Measurements from ENCODE around the gene CYP3A4.
"Not testable (repeated sequence)": the region's sequence is repeated elsewhere in the genome, so short reads cannot be mapped to it uniquely, and the experiment has no call there.

The CYP3A4 gene

GRCh38 chr7:99784007-99784406, at the start of gene CYP3A4:
Gene CYP3A4, minus strand, starts transcription at chr7:99784184. Its CDS starts 103 bp downstream, at chr7:99784081.
- DNase-seq = no peak

GRCh38 chr7:99833289-99833877, 49.4 kb upstream of the CYP3A4 start:
- DNase-seq = no peak

GRCh38 chr7:99831595-99831994, 47.6 kb upstream of the CYP3A4 start:
- DNase-seq = no peak

DNA sequence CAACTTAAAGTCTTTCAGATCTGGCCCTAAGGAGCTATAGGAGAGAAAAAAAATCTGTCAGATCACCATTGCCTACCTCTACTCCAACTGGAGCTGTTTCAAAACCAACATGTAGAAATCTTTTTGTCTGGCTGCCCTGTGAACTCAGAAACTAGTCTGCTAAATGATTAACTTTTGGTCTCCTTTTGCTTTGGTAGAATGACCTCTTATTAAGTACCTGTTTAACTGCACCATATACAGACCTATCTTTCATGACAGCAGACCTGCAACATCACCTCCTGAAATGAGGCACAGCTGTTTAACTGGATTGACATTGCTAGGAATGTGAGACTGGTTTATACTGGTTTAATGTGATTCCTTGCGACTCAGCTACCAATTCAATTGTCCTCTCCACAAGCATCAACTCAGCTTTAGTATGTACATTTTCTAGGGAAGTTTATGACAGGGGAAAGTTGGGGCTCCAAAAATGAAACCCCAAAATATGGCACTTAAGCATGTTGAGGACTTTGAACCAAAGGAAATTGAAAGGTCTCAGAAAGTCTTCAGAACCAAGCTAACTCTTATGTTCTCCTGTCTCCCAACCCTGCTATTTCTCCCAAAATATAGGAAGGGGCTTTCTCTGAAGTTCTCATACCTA, 45.7 kb upstream of the CYP3A4 start:
- no peak for DNase-seq

DNA sequence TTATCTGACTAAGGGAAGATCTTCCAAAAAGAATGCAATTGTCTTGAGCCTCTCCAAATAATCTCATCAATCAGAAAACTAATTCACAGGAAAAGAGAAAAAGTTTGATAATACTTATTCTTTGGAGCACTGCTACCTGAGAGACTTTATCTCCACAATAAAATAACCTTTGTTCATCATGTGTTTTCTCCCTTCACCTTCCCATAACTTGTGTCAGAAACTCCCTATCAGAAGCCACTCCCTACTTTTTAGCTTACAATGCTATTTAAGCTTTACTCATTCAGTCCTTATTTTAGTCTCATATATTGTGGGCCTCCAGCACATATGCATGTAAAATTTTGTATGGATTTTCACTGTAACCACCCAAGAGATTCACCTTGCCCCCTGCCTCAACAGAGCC, 44.8 kb upstream of the CYP3A4 start:
- DNase-seq = no peak

GRCh38 chr7:99827040-99827778, 43.2 kb upstream of the CYP3A4 start:
- no peak for DNase-seq

- no peak for DNase-seq
These were observed 41.9 kb upstream of the CYP3A4 start for GRCh38 chr7:99825873-99826272.

- no peak for DNase-seq
These were observed 41.5 kb upstream of the CYP3A4 start for GRCh38 chr7:99825452-99825851.

DNA sequence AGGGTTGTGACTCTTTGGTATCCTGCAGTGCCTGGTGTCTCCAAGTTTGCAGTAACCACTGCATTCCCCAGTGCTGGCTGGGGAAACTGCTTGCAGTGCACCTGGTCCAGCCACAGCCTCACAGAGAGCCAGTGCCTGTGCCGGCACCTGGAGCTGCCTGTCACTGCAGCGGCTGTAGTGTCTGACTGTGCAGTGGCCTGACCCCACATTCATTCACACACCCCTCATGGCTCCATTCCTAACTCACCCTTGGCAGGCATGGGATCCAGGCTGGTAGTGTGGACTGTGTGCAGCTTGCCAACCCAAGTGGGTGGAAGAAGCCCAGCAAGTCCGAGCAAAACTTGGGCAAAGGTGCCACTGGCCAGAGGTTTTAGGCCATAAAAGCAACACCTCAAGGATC, 40.1 kb upstream of the CYP3A4 start:
- DNase-seq = no peak

- DNase-seq = no peak
These were observed 39.0 kb upstream of the CYP3A4 start for GRCh38 chr7:99822731-99823718.

DNA sequence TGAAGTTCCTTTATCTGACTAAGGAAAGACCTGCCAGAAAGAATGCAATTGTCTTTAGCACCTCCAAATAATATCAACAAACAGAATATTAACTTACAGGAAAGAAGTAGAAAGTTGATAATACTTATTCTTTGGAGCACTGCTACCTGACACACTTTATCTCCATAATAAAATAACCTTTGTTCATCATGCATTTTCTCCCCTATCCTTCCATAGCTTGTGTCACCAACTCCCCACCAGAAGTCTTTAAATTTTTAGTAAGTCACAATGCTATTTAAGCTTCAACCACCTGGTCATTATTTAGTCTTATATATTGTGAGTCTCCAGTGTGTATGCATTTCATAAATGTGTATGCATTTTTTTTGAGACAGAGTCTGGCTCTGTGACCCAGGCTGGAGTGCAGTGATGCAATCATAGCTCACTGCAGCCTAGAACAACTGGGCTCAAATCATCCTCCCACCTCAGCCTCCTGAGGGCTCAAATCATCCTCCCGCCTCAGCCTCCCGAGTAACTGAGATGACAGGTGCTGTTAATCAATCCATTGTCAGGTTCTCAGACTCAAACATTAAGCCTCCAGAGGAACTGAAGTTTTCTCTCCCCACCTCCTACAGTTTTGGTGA, 36.5 kb upstream of the CYP3A4 start:
- no peak for DNase-seq

GRCh38 chr7:99808766-99809165, 24.8 kb upstream of the CYP3A4 start:
- DNase-seq = peak; percentile 2

GRCh38 chr7:99806839-99807478, 23.0 kb upstream of the CYP3A4 start:
- no peak for DNase-seq

DNA sequence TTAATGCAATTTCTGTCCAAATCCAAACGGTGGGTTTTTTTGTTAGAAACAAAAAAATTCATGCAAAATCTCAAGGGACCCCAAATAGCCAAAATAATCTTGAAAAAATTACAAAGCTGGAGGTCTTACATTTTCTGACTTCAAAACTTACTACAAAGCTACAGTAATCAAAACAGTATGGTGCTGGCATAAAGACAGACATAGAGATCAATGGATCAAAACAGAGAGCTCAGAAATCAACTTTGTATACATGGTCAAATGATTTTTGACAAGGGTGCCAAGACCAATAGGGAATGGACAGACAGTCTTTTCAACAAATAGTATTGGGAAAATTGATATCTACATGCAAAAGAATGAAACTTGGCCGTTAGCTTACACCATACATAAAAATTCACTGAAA, 21.7 kb upstream of the CYP3A4 start:
- DNase-seq = no peak

GRCh38 chr7:99803118-99803517, 19.1 kb upstream of the CYP3A4 start:
- DNase-seq = not testable (repeated sequence)

DNA sequence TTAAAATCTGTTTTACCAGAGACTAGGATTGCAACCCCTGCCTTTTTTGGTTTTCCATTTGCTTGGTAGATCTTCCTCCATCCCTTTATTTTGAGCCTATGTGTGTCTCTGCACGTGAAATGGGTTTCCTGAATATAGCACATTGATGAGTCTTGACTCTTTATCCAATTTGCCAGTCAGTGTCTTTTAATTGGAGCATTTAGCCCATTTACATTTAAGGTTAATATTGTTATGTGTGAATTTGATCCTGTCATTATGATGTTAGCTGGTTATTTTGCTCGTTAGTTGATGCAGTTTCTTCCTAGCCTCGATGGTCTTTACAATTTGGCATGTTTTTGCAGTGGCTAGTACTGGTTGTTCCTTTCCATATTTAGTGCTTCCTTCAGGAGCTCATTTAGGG, 17.4 kb upstream of the CYP3A4 start:
- not testable (repeated sequence) for DNase-seq

GRCh38 chr7:99798972-99799371, 15.0 kb upstream of the CYP3A4 start:
- DNase-seq = no peak

DNA sequence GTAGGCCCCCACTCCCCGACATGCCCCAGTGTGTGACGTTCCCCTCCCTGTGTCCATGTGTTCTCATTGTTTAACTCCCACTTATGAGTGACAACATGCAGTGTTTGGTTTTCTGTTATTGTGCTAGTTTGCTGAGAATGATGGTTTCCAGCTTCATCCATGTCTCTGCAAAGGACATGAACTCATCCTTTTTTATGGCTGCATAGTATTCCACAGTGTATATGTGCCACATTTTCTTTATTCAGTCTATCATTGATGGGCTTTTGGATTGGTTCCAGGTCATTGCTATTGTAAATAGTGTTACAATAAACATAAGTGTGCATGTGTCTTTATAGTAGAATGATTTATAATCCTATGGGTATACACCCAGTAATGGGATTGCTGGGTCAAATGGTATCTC, 11.9 kb upstream of the CYP3A4 start:
- DNase-seq = not testable (repeated sequence)

DNA sequence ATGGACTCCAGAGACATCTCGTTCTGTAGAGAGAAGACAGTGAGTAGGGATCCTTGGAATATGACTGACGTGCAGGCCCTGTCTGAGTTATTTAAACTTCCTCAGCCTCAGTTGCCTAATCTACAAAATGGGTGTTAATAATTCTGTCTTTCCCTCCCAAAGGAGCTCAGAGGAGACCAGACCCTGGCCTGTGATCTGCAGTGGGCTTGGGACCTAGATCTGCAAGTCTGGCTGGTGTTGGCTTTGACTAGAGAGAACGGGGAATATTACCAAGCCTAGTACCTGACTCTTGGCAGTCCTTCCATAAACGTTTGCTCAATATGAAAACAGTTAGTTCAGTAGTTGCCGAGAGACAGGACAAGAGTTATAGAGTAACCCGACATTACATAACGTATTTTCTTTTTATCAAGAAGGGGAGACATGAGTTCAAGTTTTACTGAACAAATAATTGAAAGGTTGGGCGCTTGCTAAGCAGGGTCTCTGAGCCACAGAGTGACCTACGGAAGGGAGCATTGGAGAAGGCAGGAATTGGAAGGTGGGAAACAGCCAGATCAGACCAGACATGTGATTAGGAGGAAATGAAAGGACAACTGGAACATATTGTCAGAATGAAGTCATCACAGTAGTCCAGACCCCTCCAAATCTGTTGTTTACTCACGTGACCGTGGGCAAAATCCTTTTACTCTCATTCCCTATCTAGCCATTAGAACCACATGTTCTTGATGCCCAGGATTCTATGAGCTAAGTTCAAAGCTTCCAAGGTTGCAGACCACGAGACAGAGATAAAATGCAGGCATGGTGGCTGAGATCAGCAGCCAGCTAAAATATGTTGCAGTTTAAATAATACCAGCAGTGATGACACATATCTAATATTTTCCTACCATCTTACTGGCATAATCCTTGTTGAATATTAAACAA, 10.9 kb upstream of the CYP3A4 start:
- no peak for DNase-seq

DNA sequence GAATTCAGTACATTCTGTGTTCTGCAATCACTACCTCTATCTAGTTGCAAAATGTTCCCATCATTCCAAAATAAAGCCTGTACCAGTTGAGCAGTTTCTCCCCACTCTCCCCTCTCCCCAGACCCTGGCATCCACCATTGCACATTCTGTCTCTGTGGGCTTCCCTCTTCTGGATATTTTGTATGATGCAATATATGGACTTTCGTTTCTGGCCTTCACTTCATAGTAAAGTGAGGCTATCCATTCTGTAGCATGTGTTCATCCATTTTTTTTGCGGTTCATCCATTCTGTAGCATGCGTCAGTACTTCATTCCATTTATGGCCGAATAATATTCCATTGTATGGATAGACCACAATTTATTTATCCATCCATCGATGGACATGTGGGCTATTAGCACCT, 9.5 kb upstream of the CYP3A4 start:
- DNase-seq = no peak

GRCh38 chr7:99792967-99793366, 9.0 kb upstream of the CYP3A4 start:
- no peak for DNase-seq

Measured in NCI-H774 (cell line).